ENCODE measurements around the gene OCIAD2.
"Not testable (repeated sequence)": the region's sequence is repeated elsewhere in the genome, so short reads cannot be mapped to it uniquely, and the experiment has no call there.

The OCIAD2 gene

GRCh38 chr4:48905363-48906015 is 1.1 kb downstream of the OCIAD2 start:
- DNase-seq, result no peak

- DNase-seq, result no peak
Measured at GRCh38 chr4:48904541-48905142, 1.9 kb downstream of the OCIAD2 start.

GRCh38 chr4:48904101-48904500 is 2.5 kb downstream of the OCIAD2 start:
- DNase-seq, result no peak

GRCh38 chr4:48902266-48902665 is 4.3 kb downstream of the OCIAD2 start:
- no peak for DNase-seq

- no peak for DNase-seq
Measured at GRCh38 chr4:48901196-48901595, 5.4 kb downstream of the OCIAD2 start.

- DNase-seq, result no peak
Measured at GRCh38 chr4:48899950-48900349, 6.6 kb downstream of the OCIAD2 start.

- no peak for DNase-seq
Measured at GRCh38 chr4:48899432-48899749, 7.2 kb downstream of the OCIAD2 start.

- DNase-seq, result no peak
Measured at GRCh38 chr4:48898733-48899431, 7.7 kb downstream of the OCIAD2 start.

GRCh38 chr4:48896845-48897244 is 9.7 kb downstream of the OCIAD2 start:
- DNase-seq, result no peak

GRCh38 chr4:48891028-48891619 is 15.4 kb downstream of the OCIAD2 start:
- DNase-seq, result no peak

- DNase-seq, result not testable (repeated sequence)
Measured at GRCh38 chr4:48889750-48890149, 16.8 kb downstream of the OCIAD2 start.

GRCh38 chr4:48881646-48882045 is 24.9 kb downstream of the OCIAD2 start:
- not testable (repeated sequence) for DNase-seq

GRCh38 chr4:48879561-48880442 is 26.8 kb downstream of the OCIAD2 start:
- no peak for DNase-seq

GRCh38 chr4:48877827-48878535 is 28.6 kb downstream of the OCIAD2 start:
- no peak for DNase-seq

- not testable (repeated sequence) for DNase-seq
Measured at GRCh38 chr4:48864696-48865095, 41.9 kb downstream of the OCIAD2 start.

- DNase-seq, result no peak
Measured at GRCh38 chr4:48863728-48864127, 42.8 kb downstream of the OCIAD2 start.

- DNase-seq, result no peak
Measured at GRCh38 chr4:48862661-48863060, 43.9 kb downstream of the OCIAD2 start.

GRCh38 chr4:48862038-48862437 is 44.5 kb downstream of the OCIAD2 start:
- DNase-seq, result no peak

- DNase-seq, result no peak
Measured at GRCh38 chr4:48858130-48858529, 48.4 kb downstream of the OCIAD2 start.

- no peak for DNase-seq
Measured at GRCh38 chr4:48854982-48855381, 51.6 kb downstream of the OCIAD2 start.

GRCh38 chr4:48854395-48854683 is 52.2 kb downstream of the OCIAD2 start:
- no peak for DNase-seq

- DNase-seq, result no peak
Measured at GRCh38 chr4:48853604-48854394, 52.8 kb downstream of the OCIAD2 start.
